Stimulated activated CD4-positive, alpha-beta T cell treated with anti-CD3 and anti-CD28 coated beads, TNF-alpha, amount 100 ng/mL, for 4 hours (primary cell): ENCODE measurements around the gene GABRE.
"Not testable (repeated sequence)": the region's sequence is repeated elsewhere in the genome, so short reads cannot be mapped to it uniquely, and the experiment has no call there.

Experiments
- DNase-seq, 3 experiments: peaks; one replicate each; pipeline ENCODE4 v3.0.0-alpha.2; 2020; ENCODE audit warnings: low read depth in 3 of 3

GABRE gene

GRCh38 chrX:151970027-151970426 lies 4.4 kb downstream of the GABRE start:
- DNase-seq: no peak

GRCh38 chrX:151966236-151966635 lies 8.2 kb downstream of the GABRE start:
- no peak for DNase-seq

GRCh38 chrX:151962034-151962433 lies 12.4 kb downstream of the GABRE start:
- no peak for DNase-seq

GRCh38 chrX:151958101-151958500 lies 16.4 kb downstream of the GABRE start:
- no peak for DNase-seq

GRCh38 chrX:151954730-151955129 lies 19.7 kb downstream of the GABRE start:
- no peak for DNase-seq

GRCh38 chrX:151938172-151938571 lies 36.3 kb downstream of the GABRE start:
- DNase-seq: no peak

GRCh38 chrX:151935358-151935757 lies 39.1 kb downstream of the GABRE start:
- no peak for DNase-seq

GRCh38 chrX:151929126-151929525 lies 45.4 kb downstream of the GABRE start:
- no peak for DNase-seq

- no peak for DNase-seq
These were observed 50.8 kb downstream of the GABRE start for GRCh38 chrX:151923648-151924047.

- no peak for DNase-seq
These were observed 51.8 kb downstream of the GABRE start for GRCh38 chrX:151922692-151923091.

GRCh38 chrX:151921866-151922265 lies 52.6 kb downstream of the GABRE start:
- no peak for DNase-seq

GRCh38 chrX:151921292-151921691 lies 53.2 kb downstream of the GABRE start:
- DNase-seq: no peak

GRCh38 chrX:151920530-151920929 lies 53.9 kb downstream of the GABRE start:
- DNase-seq: no peak

GRCh38 chrX:151920101-151920500 lies 54.4 kb downstream of the GABRE start:
- DNase-seq: no peak

- no peak for DNase-seq
These were observed 54.9 kb downstream of the GABRE start for GRCh38 chrX:151919610-151920009.

- DNase-seq: not testable (repeated sequence)
These were observed 55.7 kb downstream of the GABRE start for GRCh38 chrX:151918736-151919135.

GRCh38 chrX:151912780-151913179 lies 61.7 kb downstream of the GABRE start, which contains the start of gene MAGEA4:
MAGEA4 (plus strand) TSS chrX:151912889; CDS start chrX:151923665, 10,776 bp downstream.
- DNase-seq: no peak

- no peak for DNase-seq
These were observed 62.3 kb downstream of the GABRE start for GRCh38 chrX:151912221-151912620.

- DNase-seq: no peak
These were observed 69.5 kb downstream of the GABRE start for GRCh38 chrX:151904989-151905388.
